ENCODE results near the gene CEP57L1.
"Not testable (repeated sequence)": the region's sequence is repeated elsewhere in the genome, so short reads cannot be mapped to it uniquely, and the experiment has no call there.

Gene CEP57L1

GRCh38 chr6:109179507-109179906 lies 84.2 kb downstream of the CEP57L1 start:
- DNase-seq: no peak

- no peak for DNase-seq
These were observed 87.3 kb downstream of the CEP57L1 start for GRCh38 chr6:109182578-109182977.

- no peak for DNase-seq
These were observed 87.9 kb downstream of the CEP57L1 start for GRCh38 chr6:109183109-109183650.

- DNase-seq: no peak
These were observed 89.3 kb downstream of the CEP57L1 start for GRCh38 chr6:109184638-109185037.

- DNase-seq: no peak
These were observed 90.7 kb downstream of the CEP57L1 start for GRCh38 chr6:109186012-109186411.

- peak in 3 of 4 experiments; percentile 4 to 29 (median 10) for DNase-seq
These were observed 92.2 kb downstream of the CEP57L1 start for GRCh38 chr6:109187399-109188114.

- no peak for DNase-seq
These were observed 92.8 kb downstream of the CEP57L1 start for GRCh38 chr6:109188115-109188411.

- not testable (repeated sequence) for DNase-seq
These were observed 96.1 kb downstream of the CEP57L1 start for GRCh38 chr6:109191368-109191767.

- DNase-seq: no peak
These were observed 97.6 kb downstream of the CEP57L1 start for GRCh38 chr6:109192865-109193264.

GRCh38 chr6:109194880-109195279 lies 99.6 kb downstream of the CEP57L1 start:
- no peak for DNase-seq

GRCh38 chr6:109197061-109197460 lies 101.8 kb downstream of the CEP57L1 start:
- DNase-seq: no peak

GRCh38 chr6:109202409-109203264 lies 107.3 kb downstream of the CEP57L1 start:
- no peak for DNase-seq

- no peak for DNase-seq
These were observed 109.2 kb downstream of the CEP57L1 start for GRCh38 chr6:109204511-109204910.

GRCh38 chr6:109212683-109213082 lies 117.4 kb downstream of the CEP57L1 start:
- DNase-seq: no peak
